ENCODE results near the gene ZCCHC24. TPM values are rescaled to one million over a fixed set of nuclear protein-coding genes. Genes with fewer than 3 reads are reported as not detected.

ZCCHC24 gene
- total RNA-seq, 2 experiments from 2014 or later = 2.4 to 3.1 TPM

GRCh38 chr10:79352035-79352877 lies 93.2 kb downstream of the ZCCHC24 start:
- ATAC-seq = no peak
- Mint-ChIP-seq H3K4me1 (peaks cover 76% of the 10 kb centered on the region), H3K27me3 (no peaks in the 10 kb centered on the region), H3K4me3 (no peak overlapping the region), H3K36me3 (peaks cover 79% of the 10 kb centered on the region), H3K27ac (peak overlapping the region; percentile 47), H3K9me3 (ENCODE audit: low read depth) (no peaks in the 10 kb centered on the region)
- CTCF ChIA-PET = interaction anchor here (12.0 kb wide), 1 partner anchor 34 kb away, joined by 171 read pairs; no protein-coding TSS in a partner anchor
- DNase-seq = no peak

- CTCF ChIA-PET = interaction anchor here (1.7 to 12.0 kb wide), 2 partner anchors 23 to 33 kb away, joined by 5 to 171 read pairs; no protein-coding TSS in a partner anchor
These were observed 94.1 kb downstream of the ZCCHC24 start for GRCh38 chr10:79351332-79351731.

GRCh38 chr10:79350407-79351154 lies 94.8 kb downstream of the ZCCHC24 start:
- CTCF ChIA-PET = interaction anchor here (1.7 to 12.0 kb wide), 2 partner anchors 24 to 32 kb away, joined by 5 to 171 read pairs; no protein-coding TSS in a partner anchor
- no peaks in the 10 kb centered on the region for H3K9me3 Mint-ChIP-seq (ENCODE audit: low read depth)
- DNase-seq (no peak), ATAC-seq (no peak)
- peak overlapping the region; percentile 85 for H3K4me3 Mint-ChIP-seq
- peak overlapping the region; percentile 60 for H3K27ac Mint-ChIP-seq
- H3K27me3 Mint-ChIP-seq = no peaks in the 10 kb centered on the region
- H3K4me1 Mint-ChIP-seq = peaks cover 80% of the 10 kb centered on the region
- peaks cover 67% of the 10 kb centered on the region for H3K36me3 Mint-ChIP-seq

More at GRCh38 chr10:79351332-79351731, 94.1 kb downstream of the ZCCHC24 start:
- Mint-ChIP-seq H3K27ac (no peak overlapping the region), H3K27me3 (no peaks in the 10 kb centered on the region), H3K4me3 (no peak overlapping the region), H3K4me1 (peaks cover 80% of the 10 kb centered on the region), H3K36me3 (peaks cover 74% of the 10 kb centered on the region), H3K9me3 (ENCODE audit: low read depth) (no peaks in the 10 kb centered on the region)
- ATAC-seq (no peak), DNase-seq (peak; percentile 39)

- Mint-ChIP-seq H3K36me3 (peaks cover 60% of the 10 kb centered on the region), H3K27me3 (no peaks in the 10 kb centered on the region), H3K27ac (peak overlapping the region; percentile 89), H3K4me1 (peaks cover 80% of the 10 kb centered on the region), H3K9me3 (ENCODE audit: low read depth) (no peaks in the 10 kb centered on the region), H3K4me3 (peak overlapping the region; percentile 85)
- ATAC-seq (no peak), DNase-seq (peak; percentile 39)
- CTCF ChIA-PET = interaction anchor here (1.7 to 12.0 kb wide), 2 partner anchors 25 to 31 kb away, joined by 5 to 171 read pairs; no protein-coding TSS in a partner anchor
These were observed 95.5 kb downstream of the ZCCHC24 start for GRCh38 chr10:79349766-79350406.

GRCh38 chr10:79349072-79349491 lies 96.3 kb downstream of the ZCCHC24 start:
- H3K27ac Mint-ChIP-seq = peak overlapping the region; percentile 89
- peaks cover 52% of the 10 kb centered on the region for H3K36me3 Mint-ChIP-seq
- ATAC-seq = no peak

GRCh38 chr10:79348640-79348988 lies 96.8 kb downstream of the ZCCHC24 start:
- Mint-ChIP-seq H3K36me3 (peaks cover 48% of the 10 kb centered on the region), H3K4me3 (peak overlapping the region; percentile 85), H3K4me1 (peaks cover 78% of the 10 kb centered on the region), H3K9me3 (ENCODE audit: low read depth) (no peaks in the 10 kb centered on the region), H3K27me3 (no peaks in the 10 kb centered on the region), H3K27ac (peak overlapping the region; percentile 89)
- ATAC-seq (no peak), DNase-seq (no peak)
- CTCF ChIA-PET = interaction anchor here (1.2 to 12.0 kb wide), 6 partner anchors 10 to 100 kb away, joined by 3 to 171 read pairs (median 11); no protein-coding TSS in a partner anchor

More at GRCh38 chr10:79349072-79349491, 96.3 kb downstream of the ZCCHC24 start:
- no peaks in the 10 kb centered on the region for H3K27me3 Mint-ChIP-seq
- CTCF ChIA-PET = interaction anchor here (1.6 to 12.0 kb wide), 3 partner anchors 9 to 55 kb away, joined by 7 to 171 read pairs (median 15); no protein-coding TSS in a partner anchor
- H3K4me3 Mint-ChIP-seq = peak overlapping the region; percentile 85
- no peak for DNase-seq
- no peaks in the 10 kb centered on the region for H3K9me3 Mint-ChIP-seq (ENCODE audit: low read depth)
- peaks cover 78% of the 10 kb centered on the region for H3K4me1 Mint-ChIP-seq

- DNase-seq = peak; percentile 88
- Mint-ChIP-seq H3K27ac (peak overlapping the region; percentile 89), H3K4me1 (peaks cover 78% of the 10 kb centered on the region), H3K4me3 (peak overlapping the region; percentile 85), H3K36me3 (peaks cover 42% of the 10 kb centered on the region), H3K27me3 (no peaks in the 10 kb centered on the region), H3K9me3 (ENCODE audit: low read depth) (no peaks in the 10 kb centered on the region)
- CTCF ChIA-PET = interaction anchor here (1.2 to 12.0 kb wide), 6 partner anchors 10 to 99 kb away, joined by 3 to 171 read pairs (median 11); no protein-coding TSS in a partner anchor
- ATAC-seq = peak; percentile 55
These were observed 97.4 kb downstream of the ZCCHC24 start for GRCh38 chr10:79347894-79348639.

GRCh38 chr10:79347226-79347893 lies 98.1 kb downstream of the ZCCHC24 start, which contains the start of gene PPIF:
TSS of gene PPIF (plus strand) at chr10:79347469. CDS start at chr10:79347549, 80 bp downstream.
- CTCF ChIA-PET = interaction anchor here (1.0 to 12.0 kb wide), 9 partner anchors 11 to 102 kb away, joined by 3 to 171 read pairs (median 6); no protein-coding TSS in a partner anchor
- H3K36me3 Mint-ChIP-seq = peaks cover 39% of the 10 kb centered on the region

GRCh38 chr10:79346388-79347225 lies 98.8 kb downstream of the ZCCHC24 start:
- H3K4me1 Mint-ChIP-seq = peaks cover 76% of the 10 kb centered on the region
- no peaks in the 10 kb centered on the region for H3K27me3 Mint-ChIP-seq
- ATAC-seq = peak; percentile 31
- H3K9me3 Mint-ChIP-seq (ENCODE audit: low read depth) = no peaks in the 10 kb centered on the region
- peaks cover 33% of the 10 kb centered on the region for H3K36me3 Mint-ChIP-seq
- DNase-seq = peak; percentile 51
- peak overlapping the region; percentile 85 for H3K4me3 Mint-ChIP-seq
- peak overlapping the region; percentile 70 for H3K27ac Mint-ChIP-seq
- CTCF ChIA-PET = interaction anchor here (0.8 to 12.0 kb wide), 12 partner anchors 10 to 102 kb away, joined by 3 to 171 read pairs (median 4); no protein-coding TSS in a partner anchor

More at GRCh38 chr10:79347226-79347893, 98.1 kb downstream of the ZCCHC24 start, which contains the start of gene PPIF:
- H3K27me3 Mint-ChIP-seq = no peaks in the 10 kb centered on the region
- peaks cover 78% of the 10 kb centered on the region for H3K4me1 Mint-ChIP-seq
- H3K4me3 Mint-ChIP-seq = peak within 1 kb of the TSS; percentile 85
- peak; percentile 95 for DNase-seq
- ATAC-seq = peak; percentile 90
- H3K27ac Mint-ChIP-seq = peak within 1 kb of the TSS; percentile 89
- H3K9me3 Mint-ChIP-seq (ENCODE audit: low read depth) = no peaks in the 10 kb centered on the region

- peak overlapping the region; percentile 70 for H3K27ac Mint-ChIP-seq
- DNase-seq (no peak), ATAC-seq (no peak)
- H3K36me3 Mint-ChIP-seq = peaks cover 28% of the 10 kb centered on the region
- no peak overlapping the region for H3K4me3 Mint-ChIP-seq
- H3K9me3 Mint-ChIP-seq (ENCODE audit: low read depth) = no peaks in the 10 kb centered on the region
- CTCF ChIA-PET = interaction anchor here (0.8 to 12.0 kb wide), 11 partner anchors 9 to 65 kb away, joined by 3 to 171 read pairs (median 11); no protein-coding TSS in a partner anchor
- H3K4me1 Mint-ChIP-seq = peaks cover 70% of the 10 kb centered on the region
- no peaks in the 10 kb centered on the region for H3K27me3 Mint-ChIP-seq
These were observed 99.4 kb downstream of the ZCCHC24 start for GRCh38 chr10:79346012-79346340.

Measured in activated CD8-positive, alpha-beta memory T cell treated with anti-CD3 and anti-CD28 coated beads, Interleukin-2, amount 10 ng/mL, durations not matched to agents 7 days and 5 days (primary cell).